Gastroesophageal sphincter (tissue), 4 donors: ENCODE results near the gene GPR183. TPM values are rescaled to one million over a fixed set of nuclear protein-coding genes. Genes with fewer than 3 reads are reported as not detected.

Experiments
- ATAC-seq: fragments of 150-250 bp; one replicate; pipeline ENCODE4 v1.9.1; 2016; ENCODE audit warnings: mild to moderate bottlenecking, moderate library complexity
- H3K27ac ChIP-seq, 4 donors: fragments of 200-600 bp; sonication (generic) in 3 of 4; 1 replicate in 3 of 4; 2 replicates in 1 of 4; pipeline ENCODE4 v1.5.1; 2016 to 2019
- H3K27me3 ChIP-seq: fragments of 200-600 bp; sonication (generic); one replicate; pipeline ENCODE4 v1.5.1; 2019
- H3K36me3 ChIP-seq, 2 donors: fragments of 200-600 bp; sonication (generic); one replicate each; pipeline ENCODE4 v1.5.1; 2019; ENCODE audit warnings: control low read depth in 1 of 2
- H3K4me1 ChIP-seq, 3 donors: fragments of 200-600 bp; sonication (generic); 1 replicate in 2 of 3; 2 replicates in 1 of 3; pipeline ENCODE4 v1.5.1; 2016 to 2019; ENCODE audit warnings: control low read depth in 2 of 3
- H3K4me3 ChIP-seq, 2 donors: fragments of 200-600 bp; sonication (generic); one replicate each; pipeline ENCODE4 v1.5.1; 2019; ENCODE audit warnings: mild to moderate bottlenecking in 1 of 2, moderate library complexity in 1 of 2
- H3K9me3 ChIP-seq, 3 donors: fragments of 200-600 bp; sonication (generic); one replicate each; pipeline ENCODE4 v1.5.1; 2017 to 2019; ENCODE audit warnings: control low read depth in 2 of 3
- EP300 ChIP-seq: sonication (generic); formaldehyde crosslinking; IDR thresholded peaks from one replicate; pipeline ENCODE4 v1.6.1; 2017; ENCODE audit warnings: antibody characterized with exemption, mild to moderate bottlenecking
- POLR2A ChIP-seq, 2 donors: fragments of 450-650 bp; IDR thresholded peaks; one replicate each; pipeline ENCODE4 v1.6.1; 2017; ENCODE audit warnings: antibody characterized with exemption in 2 of 2, mild to moderate bottlenecking in 2 of 2, moderate library complexity in 1 of 2
- POLR2AphosphoS5 ChIP-seq: sonication (generic); formaldehyde crosslinking; IDR thresholded peaks from one replicate; pipeline ENCODE4 v1.6.1; 2017; ENCODE audit warnings: antibody characterized with exemption
- WGBS, 2 donors: methylation state at CpG; one replicate each; pipeline ENCODE4 v1.1.5; 2018; ENCODE audit warnings: low coverage in 1 of 2; 5-methylcytosine and 5-hydroxymethylcytosine counted together
- total RNA-seq, 4 donors: library from RNA; depleted of rRNA; stranded (reverse); fragments of >200 nt; gene quantifications; one replicate each; pipeline ENCODE4 v1.1.0, GENCODE V29; 2016
- TF ChIP-seq, protein P1 (sequence below), 4 experiments: fragments of 200-600 bp in 2 of 4; fragments of 450-650 bp in 2 of 4; sonication (generic) in 1 of 4; IDR thresholded peaks; one replicate each; pipeline ENCODE4 v1.5.1; 2017 to 2019; ENCODE audit warnings: antibody characterized with exemption in 4 of 4, mild to moderate bottlenecking in 2 of 4, moderate library complexity in 2 of 4

Gene GPR183
- total RNA-seq, 4 donors from 2014 or later: 11.5 to 23.8 (median 18.1) TPM

DNA sequence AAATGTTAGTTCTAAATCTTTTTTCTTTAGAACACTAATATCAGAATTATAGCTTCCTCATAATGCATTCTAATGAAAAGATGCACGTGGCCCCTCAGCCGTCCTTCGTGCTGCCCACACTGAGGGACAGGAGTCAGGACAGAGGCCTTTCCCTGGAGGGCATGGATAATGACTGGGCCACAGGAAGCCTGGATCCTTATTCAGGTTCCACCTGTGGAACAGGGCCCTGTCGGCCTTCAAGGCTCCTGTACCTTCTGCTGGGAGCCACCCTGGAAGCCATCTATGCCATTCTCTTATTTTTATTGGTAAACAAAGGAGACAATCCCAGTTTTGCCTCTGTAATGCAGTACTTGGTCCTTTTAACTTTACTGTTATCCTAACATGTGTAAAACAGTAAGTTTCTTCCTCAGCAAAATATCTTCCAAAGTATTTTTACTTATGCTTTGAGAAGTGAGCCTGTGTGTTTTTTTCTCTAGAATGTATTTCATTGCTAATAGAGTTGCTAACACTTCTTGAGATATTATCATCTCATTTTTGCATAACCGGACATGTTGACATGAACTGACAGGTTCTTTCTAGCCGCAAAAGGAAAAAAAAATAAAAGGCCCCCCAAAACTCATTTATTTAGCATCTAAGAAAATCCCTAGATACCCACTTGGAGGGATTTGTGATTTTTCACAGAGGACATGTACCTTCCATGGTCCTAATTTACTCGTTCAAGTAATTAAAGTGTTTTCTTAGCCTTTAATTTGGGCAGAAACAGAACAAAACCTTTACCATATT lies 6.0 kb downstream of the GPR183 start:
- H3K4me1 ChIP-seq: peaks cover 0 to 68% (median 3%) of the 10 kb centered on the region in 3 donors
- TF ChIP-seq POLR2A (IDR thresholded peaks at IDR 0.05) (no peak), EP300 (no peak), POLR2AphosphoS5 (no peak)
- TF ChIP-seq, protein P1, sequence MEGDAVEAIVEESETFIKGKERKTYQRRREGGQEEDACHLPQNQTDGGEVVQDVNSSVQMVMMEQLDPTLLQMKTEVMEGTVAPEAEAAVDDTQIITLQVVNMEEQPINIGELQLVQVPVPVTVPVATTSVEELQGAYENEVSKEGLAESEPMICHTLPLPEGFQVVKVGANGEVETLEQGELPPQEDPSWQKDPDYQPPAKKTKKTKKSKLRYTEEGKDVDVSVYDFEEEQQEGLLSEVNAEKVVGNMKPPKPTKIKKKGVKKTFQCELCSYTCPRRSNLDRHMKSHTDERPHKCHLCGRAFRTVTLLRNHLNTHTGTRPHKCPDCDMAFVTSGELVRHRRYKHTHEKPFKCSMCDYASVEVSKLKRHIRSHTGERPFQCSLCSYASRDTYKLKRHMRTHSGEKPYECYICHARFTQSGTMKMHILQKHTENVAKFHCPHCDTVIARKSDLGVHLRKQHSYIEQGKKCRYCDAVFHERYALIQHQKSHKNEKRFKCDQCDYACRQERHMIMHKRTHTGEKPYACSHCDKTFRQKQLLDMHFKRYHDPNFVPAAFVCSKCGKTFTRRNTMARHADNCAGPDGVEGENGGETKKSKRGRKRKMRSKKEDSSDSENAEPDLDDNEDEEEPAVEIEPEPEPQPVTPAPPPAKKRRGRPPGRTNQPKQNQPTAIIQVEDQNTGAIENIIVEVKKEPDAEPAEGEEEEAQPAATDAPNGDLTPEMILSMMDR (IDR thresholded peaks at IDR 0.05): no peak
- peak overlapping the region in 1 of 4 donors; percentile 15 for H3K27ac ChIP-seq
- no peaks in the 10 kb centered on the region for H3K27me3 ChIP-seq
- H3K9me3 ChIP-seq: no peaks in the 10 kb centered on the region
- no peak for ATAC-seq
- H3K36me3 ChIP-seq: no peaks in the 10 kb centered on the region
- no peak overlapping the region for H3K4me3 ChIP-seq
- 84 to 87% methylated on average over 6 to 7 of the region's 7 CpGs for WGBS, 2 donors

DNA sequence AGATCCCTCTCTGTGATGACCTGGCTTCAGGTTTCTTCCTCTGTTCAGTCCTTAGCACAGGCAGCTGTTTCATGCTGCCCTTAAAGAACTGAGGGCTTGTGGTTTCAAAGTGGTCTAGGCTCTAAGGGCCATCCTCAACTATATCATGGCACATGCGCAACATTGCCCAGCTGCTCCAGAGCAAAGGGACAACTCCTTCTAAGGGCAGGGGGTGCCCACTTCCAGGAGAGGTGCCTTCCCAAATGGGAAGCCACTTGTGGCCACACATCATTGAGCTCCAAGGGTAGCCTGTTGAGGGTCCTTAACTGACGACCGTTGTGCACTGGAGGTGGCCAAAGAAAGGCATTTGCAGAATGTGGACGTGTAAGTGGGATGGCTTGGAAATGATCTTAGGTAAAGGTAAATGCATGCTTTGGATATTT lies 7.3 kb downstream of the GPR183 start:
- TF ChIP-seq POLR2A (IDR thresholded peaks at IDR 0.05) (no peak), POLR2AphosphoS5 (no peak), EP300 (no peak)
- TF ChIP-seq, protein P1 (IDR thresholded peaks at IDR 0.05): no peak
- peak overlapping the region in 1 of 4 donors; percentile 7 for H3K27ac ChIP-seq
- H3K27me3 ChIP-seq: no peaks in the 10 kb centered on the region
- no peaks in the 10 kb centered on the region for H3K9me3 ChIP-seq
- no peak overlapping the region for H3K4me3 ChIP-seq
- WGBS, 2 donors: 67 to 88% methylated on average over 1 to 3 of the region's 4 CpGs
- peaks cover 0 to 65% (median 3%) of the 10 kb centered on the region in 3 donors for H3K4me1 ChIP-seq
- H3K36me3 ChIP-seq: peaks cover 0 to 9% of the 10 kb centered on the region in 2 donors
- no peak for ATAC-seq

DNA sequence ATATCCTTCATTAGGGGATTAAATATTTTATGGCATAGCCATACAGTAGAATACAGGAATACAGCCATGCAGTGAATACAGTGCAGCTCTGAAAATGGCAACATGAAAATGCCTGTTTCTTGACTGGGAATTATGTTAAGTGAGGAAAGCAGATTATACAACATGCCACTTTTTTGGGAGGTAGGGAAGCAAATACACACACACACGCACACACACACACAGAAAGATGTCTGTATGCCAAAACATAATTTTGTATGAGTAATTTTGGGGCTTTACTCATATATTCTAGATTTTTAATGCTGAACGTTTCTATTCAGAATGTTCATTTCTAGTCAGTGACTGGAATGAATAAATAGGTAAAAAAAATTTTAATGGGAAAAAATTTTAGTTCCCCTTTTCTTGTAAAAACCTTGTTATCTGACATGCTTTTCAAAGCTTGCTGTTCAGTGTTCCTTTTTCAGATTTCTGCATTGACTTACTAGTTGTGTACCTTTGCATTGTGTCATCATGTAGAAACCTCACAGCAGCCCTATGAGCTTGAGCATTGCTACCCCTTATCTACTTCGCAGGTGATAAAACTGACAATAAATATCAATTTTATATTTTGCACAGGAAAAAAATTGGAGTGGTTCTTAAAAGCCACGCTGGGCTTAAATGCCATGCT lies 7.8 kb downstream of the GPR183 start:
- no peak overlapping the region for H3K4me3 ChIP-seq
- no peaks in the 10 kb centered on the region for H3K27me3 ChIP-seq
- no peak for TF ChIP-seq POLR2A (IDR thresholded peaks at IDR 0.05)
- TF ChIP-seq, protein P1 (IDR thresholded peaks at IDR 0.05): no peak
- no peak for TF ChIP-seq EP300
- TF ChIP-seq POLR2AphosphoS5: no peak
- no peaks in the 10 kb centered on the region for H3K9me3 ChIP-seq
- 75 to 83% methylated on average over 2 to 4 of the region's 4 CpGs for WGBS, 2 donors
- ATAC-seq: no peak
- peaks cover 0 to 11% of the 10 kb centered on the region in 2 donors for H3K36me3 ChIP-seq
- peaks cover 0 to 60% (median 3%) of the 10 kb centered on the region in 3 donors for H3K4me1 ChIP-seq
- no peak overlapping the region for H3K27ac ChIP-seq

DNA sequence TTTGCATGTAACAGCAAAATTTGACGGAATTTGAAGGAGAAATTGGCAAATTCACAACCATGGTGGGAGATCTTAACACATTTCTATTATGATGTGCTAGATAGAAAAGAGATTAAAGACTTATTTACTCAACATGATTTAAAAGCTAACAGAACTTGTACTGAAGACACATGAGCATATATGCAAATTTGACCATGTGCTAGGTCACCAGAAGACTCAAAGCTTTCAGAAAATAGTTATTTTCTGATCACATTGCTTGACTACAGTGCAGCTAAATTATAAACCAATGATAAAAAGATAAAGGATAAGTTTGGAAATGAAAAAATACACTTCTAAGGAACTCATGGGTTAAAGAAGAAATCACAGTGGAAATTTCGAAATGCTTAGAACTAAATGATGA lies 9.1 kb downstream of the GPR183 start:
- peaks cover 0 to 11% of the 10 kb centered on the region in 2 donors for H3K36me3 ChIP-seq
- ATAC-seq: no peak
- no peak overlapping the region for H3K4me3 ChIP-seq
- 92 to 93% methylated on average over 2 of the region's 2 CpGs for WGBS, 2 donors
- no peaks in the 10 kb centered on the region for H3K27me3 ChIP-seq
- peaks cover 0 to 49% (median 3%) of the 10 kb centered on the region in 3 donors for H3K4me1 ChIP-seq
- H3K27ac ChIP-seq: no peak overlapping the region
- no peaks in the 10 kb centered on the region for H3K9me3 ChIP-seq
- TF ChIP-seq POLR2AphosphoS5: no peak

DNA sequence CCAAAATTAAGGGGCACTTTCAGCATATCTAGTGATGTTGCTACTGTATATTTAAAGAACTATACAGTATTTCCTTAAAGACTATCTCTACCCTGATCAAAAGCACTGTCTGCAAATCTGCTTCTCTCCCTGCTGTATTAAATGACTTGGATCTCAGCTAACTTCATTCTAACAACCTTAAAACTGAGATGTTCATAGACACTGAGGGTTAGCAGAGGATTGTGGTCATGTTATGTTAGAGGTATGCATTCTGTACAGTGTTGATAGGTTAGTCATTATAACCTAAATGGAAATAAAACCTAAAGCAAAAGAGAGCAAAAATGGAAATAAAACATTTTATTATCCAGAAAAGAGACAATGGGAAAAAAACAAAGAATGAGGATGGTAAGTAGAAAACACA lies 9.9 kb downstream of the GPR183 start:
- ATAC-seq: no peak
- peak overlapping the region in 1 of 4 donors; percentile 3 for H3K27ac ChIP-seq
- H3K9me3 ChIP-seq: no peaks in the 10 kb centered on the region
- peaks cover 0 to 11% of the 10 kb centered on the region in 2 donors for H3K36me3 ChIP-seq
- TF ChIP-seq POLR2AphosphoS5 (no peak), EP300 (no peak), POLR2A (IDR thresholded peaks at IDR 0.05) (no peak)
- TF ChIP-seq, protein P1 (IDR thresholded peaks at IDR 0.05): no peak
- H3K27me3 ChIP-seq: no peaks in the 10 kb centered on the region
- H3K4me1 ChIP-seq: peaks cover 0 to 41% (median 0%) of the 10 kb centered on the region in 3 donors
- no peak overlapping the region for H3K4me3 ChIP-seq
